Neural cell (in vitro differentiated cells): ENCODE measurements around the gene STAT4. TPM values are rescaled to one million over a fixed set of nuclear protein-coding genes. Genes with fewer than 3 reads are reported as not detected.

Experiments
- H2AFZ ChIP-seq: fragments of 200-600, 300-800 bp; sonication (generic), shearing (Covaris generic); 2 replicates; pipeline ENCODE4 v1.6.0; 2014; ENCODE audit warnings: low read depth, mild to moderate bottlenecking, antibody characterized with exemption, low read length, moderate library complexity
- H3F3A ChIP-seq: fragments of 200-600 bp; shearing (Covaris generic); 2 replicates; pipeline ENCODE4 v1.6.1; 2016; ENCODE audit warnings: mild to moderate bottlenecking, moderate library complexity, mixed read lengths, antibody characterized with exemption, low read length; ENCODE audit not compliant: insufficient read depth, poor library complexity, severe bottlenecking
- H3K27ac ChIP-seq: fragments of 200-600, 300-800 bp; sonication (generic), shearing (Covaris generic); 2 replicates; pipeline ENCODE4 v1.5.1; 2014; ENCODE audit warnings: mild to moderate bottlenecking, low read length, moderate library complexity
- H3K27me3 ChIP-seq: fragments of 300-800, 200-600 bp; sonication (generic), shearing (Covaris generic); 2 replicates; pipeline ENCODE4 v1.6.0; 2014; ENCODE audit warnings: mild to moderate bottlenecking, low read depth, low read length, moderate library complexity; ENCODE audit not compliant: insufficient read depth
- H3K36me3 ChIP-seq: fragments of 300-800, 200-600 bp; sonication (generic), shearing (Covaris generic); 2 replicates; pipeline ENCODE4 v1.5.1; 2014; ENCODE audit warnings: mild to moderate bottlenecking, antibody characterized with exemption, low read length, moderate library complexity; ENCODE audit not compliant: insufficient read depth
- H3K4me2 ChIP-seq: fragments of 300-800, 200-600 bp; sonication (generic), shearing (Covaris generic); 2 replicates; pipeline ENCODE4 v1.6.0; 2014; ENCODE audit warnings: mild to moderate bottlenecking, low read length
- H3K4me3 ChIP-seq: fragments of 300-800, 200-600 bp; sonication (generic), shearing (Covaris generic); 2 replicates; pipeline ENCODE4 v1.5.1; 2014; ENCODE audit warnings: mild to moderate bottlenecking, low read length, moderate library complexity
- H3K79me2 ChIP-seq: fragments of 200-600 bp; shearing (Covaris generic); replicated peaks from 2 replicates; pipeline ENCODE4 v1.6.0; 2014; ENCODE audit warnings: mild to moderate bottlenecking, low read length, moderate library complexity; ENCODE audit not compliant: insufficient read depth
- H3K9ac ChIP-seq: fragments of 300-800, 200-600 bp; sonication (generic), shearing (Covaris generic); 2 replicates; pipeline ENCODE4 v1.6.1; 2016; ENCODE audit warnings: mild to moderate bottlenecking, low read length, mixed read lengths
- H3K9me2 ChIP-seq: fragments of 200-600 bp; shearing (Covaris generic); 2 replicates; pipeline ENCODE4 v1.6.1; 2016; ENCODE audit warnings: mild to moderate bottlenecking, low read length, mixed read lengths; ENCODE audit not compliant: insufficient read depth
- H3K9me3 ChIP-seq: fragments of 200-600, 300-800 bp; sonication (generic), shearing (Covaris generic); 2 replicates; pipeline ENCODE4 v1.6.1; 2016; ENCODE audit warnings: mild to moderate bottlenecking, mixed run types, low read length, moderate library complexity, mixed read lengths
- H4K20me1 ChIP-seq: fragments of 200-600 bp; shearing (Covaris generic); 2 replicates; pipeline ENCODE4 v1.6.1; 2016; ENCODE audit warnings: mild to moderate bottlenecking, mixed run types; ENCODE audit not compliant: insufficient read depth
- CTCF ChIP-seq: fragments of 450-650 bp; IDR thresholded peaks from 2 replicates; pipeline ENCODE4 v1.5.1; 2014; ENCODE audit warnings: antibody characterized with exemption, mild to moderate bottlenecking, moderate library complexity; ENCODE audit not compliant: poor library complexity, severe bottlenecking
- EP300 ChIP-seq: fragments of 450-650 bp; conservative IDR thresholded peaks from 2 replicates; pipeline ENCODE4 v1.6.1; 2014; ENCODE audit warnings: antibody characterized with exemption, mild to moderate bottlenecking, moderate library complexity; ENCODE audit not compliant: poor library complexity, severe bottlenecking
- EZH2 ChIP-seq: fragments of 200-600, 300-800 bp; shearing (Covaris generic), sonication (generic); IDR thresholded peaks from 2 replicates; pipeline ENCODE4 v1.6.1; 2014; ENCODE audit warnings: antibody characterized with exemption, low read length, borderline replicate concordance, mild to moderate bottlenecking; ENCODE audit not compliant: insufficient read depth, poor library complexity, severe bottlenecking
- MXI1 ChIP-seq: fragments of 450-650 bp; conservative IDR thresholded peaks from 2 replicates; pipeline ENCODE4 v1.6.1; 2014; ENCODE audit warnings: antibody characterized with exemption, mild to moderate bottlenecking; ENCODE audit not compliant: poor library complexity, severe bottlenecking
- POLR2AphosphoS5 ChIP-seq: IDR thresholded peaks from 2 replicates; pipeline ENCODE4 v1.6.1; 2012
- RAD21 ChIP-seq: fragments of 450-650 bp; conservative IDR thresholded peaks from 2 replicates; pipeline ENCODE4 v1.6.1; 2014; ENCODE audit warnings: antibody characterized with exemption, mild to moderate bottlenecking, moderate library complexity
- SMC3 ChIP-seq: fragments of 450-650 bp; conservative IDR thresholded peaks from 2 replicates; pipeline ENCODE4 v1.6.1; 2014; ENCODE audit warnings: antibody characterized with exemption, mild to moderate bottlenecking, moderate library complexity; ENCODE audit not compliant: poor library complexity
- TAF1 ChIP-seq: IDR thresholded peaks from 2 replicates; pipeline ENCODE4 v1.6.1; 2012; ENCODE audit warnings: low read depth
- polyA plus RNA-seq: library from polyadenylated mRNA; depleted of rRNA; stranded (reverse); fragments of >200 nt; gene quantifications from 2 replicates; pipeline ENCODE4 v1.2.3, GENCODE V29; 2014
- TF ChIP-seq, protein P1 (sequence below): IDR thresholded peaks from 2 replicates; pipeline ENCODE4 v1.6.1; 2012; ENCODE audit warnings: borderline replicate concordance

Gene STAT4
- polyA plus RNA-seq, 1 donor from 2014 or later, result 3.7 TPM

DNA sequence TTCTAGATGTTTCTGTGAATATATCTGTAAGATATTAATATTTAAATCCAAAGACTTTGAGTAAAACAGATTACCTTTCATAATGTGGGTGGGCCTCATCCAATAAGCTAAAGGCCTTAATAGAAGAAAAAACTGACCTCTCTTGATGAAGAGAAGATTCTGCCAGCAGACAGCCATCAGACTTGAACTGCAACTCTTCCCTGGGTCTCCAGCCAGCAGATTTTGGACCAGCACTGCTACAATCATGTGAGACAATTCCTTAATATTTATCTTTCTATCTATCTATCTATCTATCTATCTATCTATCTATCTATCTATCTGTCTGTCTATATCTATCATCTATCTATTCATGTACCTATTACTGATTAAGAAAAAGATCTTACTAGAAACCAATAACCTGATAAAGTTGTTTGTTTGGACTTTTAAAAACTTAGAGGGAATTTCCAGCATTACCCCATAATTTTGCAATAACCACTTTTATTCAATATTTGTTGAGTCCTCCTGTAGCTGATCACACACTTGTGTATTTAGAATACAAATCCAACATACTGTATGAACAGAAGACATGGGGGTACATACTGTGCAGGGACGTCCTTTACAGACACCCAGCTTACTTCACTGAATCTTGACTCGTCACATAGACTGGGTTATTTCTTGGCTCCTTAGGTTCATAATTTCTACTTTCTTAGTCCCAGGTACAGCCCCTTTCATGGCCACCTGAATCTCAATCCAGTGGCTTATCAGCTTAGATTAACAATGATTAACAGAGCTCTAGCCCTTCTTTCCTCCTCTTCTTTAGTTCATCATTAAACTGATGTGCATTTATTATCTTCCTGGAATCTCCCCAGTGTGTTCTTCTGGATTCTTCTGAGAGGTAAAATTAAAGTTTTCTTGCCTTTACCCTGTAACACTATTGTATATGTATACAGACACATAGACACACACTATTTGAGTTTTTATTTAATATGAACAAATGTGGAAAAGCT is 27.2 kb upstream of the STAT4 start:
- Histone ChIP-seq H3K36me3 (no peaks in the 10 kb centered on the region), H3K4me2 (no peak overlapping the region), H3F3A (no peaks in the 10 kb centered on the region), H3K9ac (no peak overlapping the region), H3K27ac (no peak overlapping the region), H3K9me3 (no peaks in the 10 kb centered on the region), H3K9me2 (no peaks in the 10 kb centered on the region), H3K79me2 (no peaks in the 10 kb centered on the region), H3K27me3 (no peaks in the 10 kb centered on the region), H2AFZ (no peak overlapping the region), H3K4me3 (no peak overlapping the region), H4K20me1 (no peaks in the 10 kb centered on the region)
- TF ChIP-seq EP300 (no peak), MXI1 (no peak), EZH2 (no peak), RAD21 (no peak), SMC3 (no peak), POLR2AphosphoS5 (no peak), CTCF (no peak), TAF1 (no peak)
- TF ChIP-seq, protein P1, sequence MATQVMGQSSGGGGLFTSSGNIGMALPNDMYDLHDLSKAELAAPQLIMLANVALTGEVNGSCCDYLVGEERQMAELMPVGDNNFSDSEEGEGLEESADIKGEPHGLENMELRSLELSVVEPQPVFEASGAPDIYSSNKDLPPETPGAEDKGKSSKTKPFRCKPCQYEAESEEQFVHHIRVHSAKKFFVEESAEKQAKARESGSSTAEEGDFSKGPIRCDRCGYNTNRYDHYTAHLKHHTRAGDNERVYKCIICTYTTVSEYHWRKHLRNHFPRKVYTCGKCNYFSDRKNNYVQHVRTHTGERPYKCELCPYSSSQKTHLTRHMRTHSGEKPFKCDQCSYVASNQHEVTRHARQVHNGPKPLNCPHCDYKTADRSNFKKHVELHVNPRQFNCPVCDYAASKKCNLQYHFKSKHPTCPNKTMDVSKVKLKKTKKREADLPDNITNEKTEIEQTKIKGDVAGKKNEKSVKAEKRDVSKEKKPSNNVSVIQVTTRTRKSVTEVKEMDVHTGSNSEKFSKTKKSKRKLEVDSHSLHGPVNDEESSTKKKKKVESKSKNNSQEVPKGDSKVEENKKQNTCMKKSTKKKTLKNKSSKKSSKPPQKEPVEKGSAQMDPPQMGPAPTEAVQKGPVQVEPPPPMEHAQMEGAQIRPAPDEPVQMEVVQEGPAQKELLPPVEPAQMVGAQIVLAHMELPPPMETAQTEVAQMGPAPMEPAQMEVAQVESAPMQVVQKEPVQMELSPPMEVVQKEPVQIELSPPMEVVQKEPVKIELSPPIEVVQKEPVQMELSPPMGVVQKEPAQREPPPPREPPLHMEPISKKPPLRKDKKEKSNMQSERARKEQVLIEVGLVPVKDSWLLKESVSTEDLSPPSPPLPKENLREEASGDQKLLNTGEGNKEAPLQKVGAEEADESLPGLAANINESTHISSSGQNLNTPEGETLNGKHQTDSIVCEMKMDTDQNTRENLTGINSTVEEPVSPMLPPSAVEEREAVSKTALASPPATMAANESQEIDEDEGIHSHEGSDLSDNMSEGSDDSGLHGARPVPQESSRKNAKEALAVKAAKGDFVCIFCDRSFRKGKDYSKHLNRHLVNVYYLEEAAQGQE, result no peak

DNA sequence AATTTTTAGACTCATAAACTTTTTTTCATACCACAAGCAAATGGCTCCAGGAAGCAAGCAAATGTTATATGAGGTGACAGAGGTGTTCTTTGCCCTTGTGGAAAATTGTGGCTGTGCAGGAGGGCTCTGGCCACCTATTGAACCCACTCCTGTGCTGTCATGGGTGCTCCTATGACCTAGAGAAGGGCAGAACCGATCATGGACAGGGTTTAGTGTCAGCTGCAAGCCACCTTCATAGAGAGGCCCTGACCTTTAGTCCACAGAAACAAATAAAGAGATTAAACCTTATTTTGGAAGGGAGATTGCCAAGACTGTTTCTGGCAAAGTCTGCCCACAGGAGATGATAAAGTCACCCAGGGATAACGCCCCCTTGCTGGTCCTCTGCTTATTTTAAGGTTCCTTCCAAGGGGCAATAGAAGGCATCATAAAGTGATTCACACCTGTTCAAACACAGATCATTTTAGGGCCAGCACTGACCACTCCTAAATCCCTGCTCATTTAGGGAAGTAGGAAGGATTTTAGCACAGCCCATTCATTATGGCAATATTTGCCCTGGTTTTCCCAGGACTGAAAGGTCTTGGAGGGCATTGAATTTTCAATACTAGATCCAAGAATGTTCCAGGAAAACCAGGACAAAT is 26.1 kb upstream of the STAT4 start:
- H3K9ac ChIP-seq, result no peak overlapping the region
- H3K9me3 ChIP-seq, result no peaks in the 10 kb centered on the region
- H4K20me1 ChIP-seq, result no peaks in the 10 kb centered on the region
- TF ChIP-seq CTCF, result no peak
- TF ChIP-seq, protein P1, result no peak
- TF ChIP-seq EZH2, result no peak
- no peak for TF ChIP-seq TAF1
- no peak for TF ChIP-seq EP300
- no peak for TF ChIP-seq POLR2AphosphoS5
- TF ChIP-seq SMC3, result no peak
- TF ChIP-seq RAD21, result no peak
- no peak for TF ChIP-seq MXI1
- no peak overlapping the region for H3K4me3 ChIP-seq
- no peak overlapping the region for H2AFZ ChIP-seq
- H3K27me3 ChIP-seq, result no peaks in the 10 kb centered on the region
- no peak overlapping the region for H3K27ac ChIP-seq
- no peaks in the 10 kb centered on the region for H3K9me2 ChIP-seq
- H3F3A ChIP-seq, result no peaks in the 10 kb centered on the region
- H3K36me3 ChIP-seq, result no peaks in the 10 kb centered on the region
- no peak overlapping the region for H3K4me2 ChIP-seq
- no peaks in the 10 kb centered on the region for H3K79me2 ChIP-seq
